ENCODE data around the gene HSF4.
A peak's percentile ranks its signal among the peaks of the same experiment; 100 is the strongest.

HSF4 gene

DNA sequence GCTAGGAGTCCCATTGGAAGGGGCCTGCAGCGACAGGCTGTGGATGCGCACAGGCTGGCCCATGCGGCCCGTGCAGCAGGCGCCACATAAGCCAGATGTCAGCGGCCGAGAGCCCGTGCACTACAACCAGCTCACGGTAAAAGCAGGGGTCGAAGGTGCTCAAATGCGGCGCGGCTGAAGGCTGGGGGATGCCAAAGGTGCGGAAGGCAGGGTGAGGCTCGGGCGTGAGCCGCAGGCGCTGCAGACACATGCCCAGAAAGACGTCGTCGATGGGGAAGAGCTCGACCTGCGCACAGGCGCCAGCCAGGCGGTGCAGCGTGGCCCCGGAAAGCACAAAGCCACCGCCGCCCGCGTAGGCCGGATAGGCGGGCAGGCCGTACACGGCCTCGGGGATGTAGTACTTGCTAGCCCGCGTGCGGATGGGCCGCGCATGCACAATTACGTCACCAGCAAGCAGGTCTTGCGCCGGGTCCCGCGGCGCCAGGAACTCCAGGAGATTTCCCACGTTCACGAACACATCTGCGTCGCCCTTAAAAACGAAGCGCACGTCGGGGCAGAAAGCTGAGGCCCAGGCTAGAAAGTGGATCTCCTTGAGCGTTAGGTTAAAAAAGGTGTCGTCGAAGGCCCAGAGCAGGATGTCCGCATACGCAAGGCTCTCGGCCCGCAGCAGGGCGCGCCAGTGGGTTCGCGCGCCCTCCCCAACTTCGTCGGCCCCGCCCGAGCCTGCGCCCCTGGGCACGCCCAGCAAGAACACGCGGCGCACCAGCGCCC, 15.1 kb upstream of the HSF4 start:
- H3K4me2 ChIP-seq (ENCODE audit: low read depth, low read length, poor library complexity, severe bottlenecking) = no peak overlapping the region
- H4K20me1 ChIP-seq (ENCODE audit: insufficient read depth, low read length, poor library complexity, severe bottlenecking) = no peaks in the 10 kb centered on the region
- TF ChIP-seq, protein P1, sequence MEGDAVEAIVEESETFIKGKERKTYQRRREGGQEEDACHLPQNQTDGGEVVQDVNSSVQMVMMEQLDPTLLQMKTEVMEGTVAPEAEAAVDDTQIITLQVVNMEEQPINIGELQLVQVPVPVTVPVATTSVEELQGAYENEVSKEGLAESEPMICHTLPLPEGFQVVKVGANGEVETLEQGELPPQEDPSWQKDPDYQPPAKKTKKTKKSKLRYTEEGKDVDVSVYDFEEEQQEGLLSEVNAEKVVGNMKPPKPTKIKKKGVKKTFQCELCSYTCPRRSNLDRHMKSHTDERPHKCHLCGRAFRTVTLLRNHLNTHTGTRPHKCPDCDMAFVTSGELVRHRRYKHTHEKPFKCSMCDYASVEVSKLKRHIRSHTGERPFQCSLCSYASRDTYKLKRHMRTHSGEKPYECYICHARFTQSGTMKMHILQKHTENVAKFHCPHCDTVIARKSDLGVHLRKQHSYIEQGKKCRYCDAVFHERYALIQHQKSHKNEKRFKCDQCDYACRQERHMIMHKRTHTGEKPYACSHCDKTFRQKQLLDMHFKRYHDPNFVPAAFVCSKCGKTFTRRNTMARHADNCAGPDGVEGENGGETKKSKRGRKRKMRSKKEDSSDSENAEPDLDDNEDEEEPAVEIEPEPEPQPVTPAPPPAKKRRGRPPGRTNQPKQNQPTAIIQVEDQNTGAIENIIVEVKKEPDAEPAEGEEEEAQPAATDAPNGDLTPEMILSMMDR (conservative IDR thresholded peaks at IDR 0.05; ENCODE audit: low read length) = no peak
- TF ChIP-seq EZH2phosphoT487 (IDR thresholded peaks at IDR 0.05; ENCODE audit: borderline replicate concordance) = no peak
- H3K79me2 ChIP-seq (ENCODE audit: insufficient read depth, low read length) = no peaks in the 10 kb centered on the region
- H3K36me3 ChIP-seq (ENCODE audit: insufficient read depth, low read length) = peaks cover 41% of the 10 kb centered on the region; the same call in 1 of the 2 replicates
- no peaks in the 10 kb centered on the region for H3F3A ChIP-seq (ENCODE audit: low read depth)
- no peaks in the 10 kb centered on the region for H3K4me1 ChIP-seq (ENCODE audit: insufficient read depth, low read length, poor library complexity, severe bottlenecking)
- H3K9ac ChIP-seq (ENCODE audit: low read depth, low read length, poor library complexity, severe bottlenecking) = no peak overlapping the region
- H2AFZ ChIP-seq (ENCODE audit: low read length) = no peak overlapping the region
- no peaks in the 10 kb centered on the region for H3K9me2 ChIP-seq (replicated peaks; ENCODE audit: low read depth, low read length)
- no peak overlapping the region for H3K4me3 ChIP-seq (ENCODE audit: low read length, poor library complexity, severe bottlenecking)
- no peaks in the 10 kb centered on the region for H3K27me3 ChIP-seq (ENCODE audit: insufficient read depth, low read length, poor library complexity, severe bottlenecking)
- H3K9me3 ChIP-seq (ENCODE audit: insufficient read depth, low read depth, low read length) = no peaks in the 10 kb centered on the region

DNA sequence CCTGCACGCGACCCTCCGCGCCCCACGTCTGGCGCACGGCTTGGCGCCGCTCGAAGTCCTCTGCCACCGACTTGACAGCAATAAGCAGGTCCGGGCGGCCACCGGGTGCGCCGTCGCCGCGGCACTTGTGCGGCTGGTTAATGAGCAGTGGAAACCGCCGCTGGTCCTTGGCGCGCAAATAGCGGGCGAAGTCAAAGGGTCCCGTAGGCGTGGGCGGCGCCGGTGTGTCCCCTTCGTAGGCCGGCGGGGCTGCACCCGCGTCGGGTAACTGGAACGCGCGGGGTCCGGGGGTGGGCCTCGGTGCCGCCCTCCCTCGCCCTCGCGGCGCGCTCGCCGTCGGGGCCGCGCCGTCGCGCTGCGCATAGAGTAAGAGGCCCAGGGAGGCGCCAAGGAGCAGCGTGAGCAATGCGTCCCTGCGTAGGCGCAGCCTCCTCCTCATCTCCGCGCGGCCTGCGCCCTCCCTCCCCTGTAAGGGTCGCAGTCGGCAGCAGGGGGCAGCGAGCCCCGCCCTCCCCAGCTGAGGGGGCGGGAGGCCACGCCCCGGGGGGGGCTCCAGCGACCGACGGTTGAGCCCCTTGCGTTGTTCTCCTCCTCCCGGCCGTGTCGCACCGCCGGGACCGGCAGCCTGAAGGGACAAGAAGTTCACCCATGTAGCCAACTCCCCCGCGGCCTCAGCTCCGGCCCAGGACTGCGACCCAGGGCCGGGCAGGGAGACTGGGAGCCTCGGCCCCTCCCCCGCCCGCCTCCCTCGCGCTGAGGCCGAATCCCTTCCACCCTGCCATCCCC, 14.3 kb upstream of the HSF4 start:
- H3K4me3 ChIP-seq (ENCODE audit: low read length, poor library complexity, severe bottlenecking) = peak overlapping the region; percentile 71
- no peaks in the 10 kb centered on the region for H3K9me3 ChIP-seq (ENCODE audit: insufficient read depth, low read depth, low read length)
- H4K20me1 ChIP-seq (ENCODE audit: insufficient read depth, low read length, poor library complexity, severe bottlenecking) = no peaks in the 10 kb centered on the region
- no peaks in the 10 kb centered on the region for H3K27me3 ChIP-seq (ENCODE audit: insufficient read depth, low read length, poor library complexity, severe bottlenecking)
- 0 out of 2 replicates have a peak overlapping the region, but pooled peaks have one; percentile 27 for H2AFZ ChIP-seq (ENCODE audit: low read length)
- H3K4me1 ChIP-seq (ENCODE audit: insufficient read depth, low read length, poor library complexity, severe bottlenecking) = no peaks in the 10 kb centered on the region
- peak overlapping the region; percentile 46 for H3K9ac ChIP-seq (ENCODE audit: low read depth, low read length, poor library complexity, severe bottlenecking)
- no peaks in the 10 kb centered on the region for H3F3A ChIP-seq (ENCODE audit: low read depth)
- TF ChIP-seq EZH2phosphoT487 (IDR thresholded peaks at IDR 0.05; ENCODE audit: borderline replicate concordance) = no peak
- TF ChIP-seq, protein P1 (conservative IDR thresholded peaks at IDR 0.05; ENCODE audit: low read length) = no peak
- peak overlapping the region; percentile 63 for H3K4me2 ChIP-seq (ENCODE audit: low read depth, low read length, poor library complexity, severe bottlenecking)
- no peaks in the 10 kb centered on the region for H3K79me2 ChIP-seq (ENCODE audit: insufficient read depth, low read length)
- no peaks in the 10 kb centered on the region for H3K9me2 ChIP-seq (replicated peaks; ENCODE audit: low read depth, low read length)
- peaks cover 33% of the 10 kb centered on the region; the same call in 1 of the 2 replicates for H3K36me3 ChIP-seq (ENCODE audit: insufficient read depth, low read length)

DNA sequence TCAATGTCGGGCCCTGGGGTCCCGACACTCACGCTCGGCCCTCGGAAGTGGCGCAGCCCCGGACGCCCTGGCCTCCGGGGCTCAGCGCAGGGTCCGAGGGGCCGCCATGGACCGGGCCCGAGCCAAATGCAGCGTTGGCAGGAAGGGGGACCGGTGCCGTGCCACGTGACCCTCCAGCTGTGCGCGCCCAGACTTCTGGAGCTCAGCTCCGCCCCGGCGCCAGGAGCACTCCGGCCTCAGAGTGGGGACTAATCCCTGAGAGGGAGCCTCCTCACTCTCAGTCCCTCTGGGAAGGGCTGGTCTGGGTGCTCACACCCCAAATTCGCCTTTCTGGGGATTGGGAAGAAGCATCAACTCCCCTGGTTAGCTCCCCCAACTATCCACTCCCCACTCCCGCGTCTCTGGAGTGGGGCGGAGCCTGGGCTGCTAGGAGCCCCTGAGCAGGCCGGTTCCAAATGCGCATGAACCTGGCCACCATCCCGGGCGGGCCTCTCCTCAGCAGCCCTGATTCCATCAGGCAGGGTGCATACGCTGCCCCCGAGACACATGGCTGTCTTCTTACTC, 13.6 kb upstream of the HSF4 start, which contains the start of gene B3GNT9:
Gene B3GNT9 (minus strand): TSS at position 166 of the 564 bp plus-strand sequence. CDS start 513 bp downstream, outside the sequence.
- Histone ChIP-seq H3K4me1 (ENCODE audit: insufficient read depth, low read length, poor library complexity, severe bottlenecking) (peaks cover 3% of the 10 kb centered on the region), H3F3A (ENCODE audit: low read depth) (no peaks in the 10 kb centered on the region), H3K36me3 (ENCODE audit: insufficient read depth, low read length) (peaks cover 27% of the 10 kb centered on the region; the same call in 1 of the 2 replicates), H3K9me3 (ENCODE audit: insufficient read depth, low read depth, low read length) (no peaks in the 10 kb centered on the region), H3K9ac (ENCODE audit: low read depth, low read length, poor library complexity, severe bottlenecking) (peak within 1 kb of the TSS; percentile 46), H3K4me2 (ENCODE audit: low read depth, low read length, poor library complexity, severe bottlenecking) (peak within 1 kb of the TSS; percentile 63), H4K20me1 (ENCODE audit: insufficient read depth, low read length, poor library complexity, severe bottlenecking) (peaks cover under 1% of the 10 kb centered on the region), H3K79me2 (ENCODE audit: insufficient read depth, low read length) (no peaks in the 10 kb centered on the region), H3K4me3 (ENCODE audit: low read length, poor library complexity, severe bottlenecking) (peak within 1 kb of the TSS; percentile 71), H2AFZ (ENCODE audit: low read length) (0 out of 2 replicates have a peak within 1 kb of the TSS, but pooled peaks have one; percentile 27), H3K27me3 (ENCODE audit: insufficient read depth, low read length, poor library complexity, severe bottlenecking) (no peaks in the 10 kb centered on the region), H3K9me2 (replicated peaks; ENCODE audit: low read depth, low read length) (no peaks in the 10 kb centered on the region)
- TF ChIP-seq EZH2phosphoT487 (IDR thresholded peaks at IDR 0.05; ENCODE audit: borderline replicate concordance) = no peak
- TF ChIP-seq, protein P1 (conservative IDR thresholded peaks at IDR 0.05; ENCODE audit: low read length) = no peak

Measured in Loucy (cell line).